HFFc6 (cell line): ENCODE measurements around the gene SNTN. TPM values are rescaled to one million over a fixed set of nuclear protein-coding genes. Genes with fewer than 3 reads are reported as not detected.

Experiments
- DNase-seq: peaks from one replicate; pipeline ENCODE4 v3.0.0-alpha.2; 2018
- H3K27ac Mint-ChIP-seq: 2 replicates; pipeline ENCODE4 v1.8.0; 2020; ENCODE audit warnings: mild to moderate bottlenecking, mixed read lengths
- H3K27me3 Mint-ChIP-seq: 2 replicates; pipeline ENCODE4 v1.8.0; 2021; ENCODE audit warnings: mild to moderate bottlenecking, moderate library complexity, mixed read lengths; ENCODE audit not compliant: insufficient read depth
- H3K36me3 Mint-ChIP-seq: 2 replicates; pipeline ENCODE4 v1.8.0; 2021; ENCODE audit warnings: low read depth, mixed read lengths
- H3K4me1 Mint-ChIP-seq: 2 replicates; pipeline ENCODE4 v1.8.0; 2020; ENCODE audit warnings: low read depth, mixed read lengths
- H3K4me3 Mint-ChIP-seq: 2 replicates; pipeline ENCODE4 v1.8.0; 2020; ENCODE audit warnings: mild to moderate bottlenecking, moderate library complexity, mixed read lengths
- H3K9me3 Mint-ChIP-seq: 2 replicates; pipeline ENCODE4 v1.8.0; 2020; ENCODE audit warnings: mild to moderate bottlenecking, mixed read lengths
- CTCF ChIP-seq: fragments of 200-600 bp; sonication (generic); IDR thresholded peaks from 2 replicates; pipeline ENCODE4 v1.5.0; 2021; ENCODE audit warnings: antibody characterized with exemption, mild to moderate bottlenecking
- total RNA-seq, 6 experiments: library from RNA; stranded (reverse); fragmentation: NEBNext Ultra II Directional; extraction: Animal tissue kit (Norgen Biotek cat#: 25700); gene quantifications; 2 replicates in 1 of 6; 3 replicates in 5 of 6; pipeline ENCODE4 v1.2.3, GENCODE V29; 2021

Gene SNTN
- total RNA-seq, 6 experiments from 2014 or later, result not detected

GRCh38 chr3:63613561-63613960 lies 38.9 kb upstream of the SNTN start:
- H3K9me3 Mint-ChIP-seq, result no peaks in the 10 kb centered on the region
- H3K36me3 Mint-ChIP-seq, result no peaks in the 10 kb centered on the region
- peak overlapping the region; percentile 39; the same call in 1 of the 2 replicates for H3K4me3 Mint-ChIP-seq
- peak; percentile 61 for DNase-seq
- H3K4me1 Mint-ChIP-seq, result peaks cover 32% of the 10 kb centered on the region
- TF ChIP-seq CTCF, result no peak
- H3K27ac Mint-ChIP-seq, result peak overlapping the region; percentile 80
- peaks cover 3% of the 10 kb centered on the region for H3K27me3 Mint-ChIP-seq

GRCh38 chr3:63617391-63617790 lies 35.1 kb upstream of the SNTN start:
- Mint-ChIP-seq H3K36me3 (no peaks in the 10 kb centered on the region), H3K4me1 (peaks cover 38% of the 10 kb centered on the region), H3K9me3 (no peaks in the 10 kb centered on the region), H3K27ac (no peak overlapping the region), H3K4me3 (no peak overlapping the region), H3K27me3 (peaks cover 3% of the 10 kb centered on the region)
- DNase-seq, result no peak
- TF ChIP-seq CTCF, result no peak

DNA sequence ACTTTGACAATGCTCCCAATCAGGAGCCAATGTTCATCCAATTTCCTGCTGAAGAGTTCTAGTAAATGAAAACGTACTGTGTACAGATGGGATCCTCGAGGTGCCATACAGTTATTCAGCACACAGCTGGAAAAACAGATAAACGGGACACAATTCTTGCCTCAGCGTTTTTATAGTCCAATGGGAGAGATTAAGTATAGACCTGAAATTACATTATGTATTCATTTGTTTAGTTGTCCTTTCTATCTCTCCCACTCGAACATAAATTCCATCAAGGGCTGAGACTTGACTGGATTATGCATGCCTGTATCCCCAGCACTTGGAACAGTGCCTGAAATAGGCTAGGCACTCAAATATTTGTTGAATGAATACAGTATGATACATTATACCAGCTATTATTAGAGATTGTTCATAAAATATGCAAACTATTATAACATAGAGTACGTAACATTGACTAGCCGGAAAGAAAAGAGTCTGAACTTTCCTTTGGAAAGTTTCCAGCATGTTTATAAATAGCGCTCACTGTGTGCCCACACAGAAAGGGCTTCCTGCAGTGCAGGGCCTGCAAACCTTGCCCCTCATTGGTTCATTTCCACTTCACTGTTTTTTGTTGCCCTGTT lies 27.4 kb upstream of the SNTN start:
- H3K9me3 Mint-ChIP-seq, result no peaks in the 10 kb centered on the region
- DNase-seq, result peak; percentile 94
- no peaks in the 10 kb centered on the region for H3K27me3 Mint-ChIP-seq
- H3K27ac Mint-ChIP-seq, result peak overlapping the region; percentile 56
- H3K4me1 Mint-ChIP-seq, result peaks cover 41% of the 10 kb centered on the region
- H3K4me3 Mint-ChIP-seq, result peak overlapping the region; percentile 61
- TF ChIP-seq CTCF, result no peak
- H3K36me3 Mint-ChIP-seq, result no peaks in the 10 kb centered on the region

DNA sequence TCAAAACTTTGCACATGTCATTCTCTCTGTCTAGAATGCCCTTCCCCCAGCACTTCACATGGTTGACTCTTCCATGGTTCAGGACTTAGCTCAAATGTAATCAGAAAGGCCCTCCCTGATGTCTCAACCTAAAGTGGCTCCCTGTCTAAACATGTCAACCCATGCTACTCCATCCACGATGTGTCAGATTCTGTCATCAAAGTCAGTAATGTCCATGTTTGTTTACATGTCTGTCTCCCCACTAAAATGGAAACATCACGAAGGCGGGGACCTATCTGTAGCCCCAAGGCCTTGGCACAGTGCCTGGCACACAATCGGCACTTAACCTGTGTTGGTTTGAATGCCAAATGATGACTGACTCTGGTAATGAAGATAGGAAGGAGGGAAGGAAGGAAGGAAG lies 20.8 kb upstream of the SNTN start:
- no peak for DNase-seq
- H3K9me3 Mint-ChIP-seq, result peaks cover 3% of the 10 kb centered on the region
- no peak overlapping the region for H3K27ac Mint-ChIP-seq
- H3K36me3 Mint-ChIP-seq, result no peaks in the 10 kb centered on the region
- no peak for TF ChIP-seq CTCF
- H3K4me3 Mint-ChIP-seq, result no peak overlapping the region
- no peaks in the 10 kb centered on the region for H3K4me1 Mint-ChIP-seq
- H3K27me3 Mint-ChIP-seq, result peaks cover 6% of the 10 kb centered on the region; the same call in 1 of the 2 replicates

GRCh38 chr3:63635186-63635585 lies 17.3 kb upstream of the SNTN start:
- no peak for DNase-seq
- Mint-ChIP-seq H3K9me3 (peaks cover 4% of the 10 kb centered on the region), H3K36me3 (peaks cover 4% of the 10 kb centered on the region; the same call in 1 of the 2 replicates), H3K4me3 (no peak overlapping the region), H3K4me1 (peaks cover 6% of the 10 kb centered on the region; the same call in 1 of the 2 replicates), H3K27ac (no peak overlapping the region), H3K27me3 (peaks cover 7% of the 10 kb centered on the region)
- no peak for TF ChIP-seq CTCF
